Uterus (tissue), 4 donors: ENCODE measurements around the gene ZNF800. TPM values are rescaled to one million over a fixed set of nuclear protein-coding genes. Genes with fewer than 3 reads are reported as not detected.

Source experiments
- DNase-seq, 2 donors: peaks; one replicate each; pipeline ENCODE4 v3.0.0-alpha.2; 2019 to 2020
- H3K27ac ChIP-seq, 2 donors: fragments of 200-600 bp; sonication (generic); 1 replicate in 1 of 2; 2 replicates in 1 of 2; pipeline ENCODE4 v1.5.1; 2016 to 2018
- H3K27me3 ChIP-seq, 2 donors: fragments of 200-600 bp; sonication (generic); one replicate each; pipeline ENCODE4 v1.5.1; 2018 to 2019; ENCODE audit warnings: control low read depth in 1 of 2
- H3K36me3 ChIP-seq, 2 donors: fragments of 200-600 bp; sonication (generic); one replicate each; pipeline ENCODE4 v1.5.1; 2019; ENCODE audit warnings: control low read depth in 1 of 2
- H3K4me1 ChIP-seq, 2 donors: fragments of 200-600 bp; sonication (generic); one replicate each; pipeline ENCODE4 v1.5.1; 2018 to 2019; ENCODE audit warnings: control low read depth in 1 of 2
- H3K4me3 ChIP-seq, 2 donors: fragments of 200-600 bp; sonication (generic); 1 replicate in 1 of 2; 2 replicates in 1 of 2; pipeline ENCODE4 v1.5.1; 2018 to 2019; ENCODE audit warnings: mild to moderate bottlenecking in 1 of 2
- H3K9me3 ChIP-seq, 2 donors: fragments of 200-600 bp; sonication (generic); one replicate each; pipeline ENCODE4 v1.5.1; 2019; ENCODE audit warnings: control low read depth in 1 of 2
- CTCF ChIP-seq, 4 experiments: fragments of 200-600 bp in 2 of 4; fragments of 450-650 bp in 2 of 4; sonication (generic) in 2 of 4; IDR thresholded peaks; one replicate each; pipeline ENCODE4 v1.5.1; 2016 to 2019; ENCODE audit warnings: antibody characterized with exemption in 4 of 4, mild to moderate bottlenecking in 2 of 4, moderate library complexity in 1 of 4
- POLR2A ChIP-seq, 2 donors: fragments of 450-650 bp; IDR thresholded peaks; one replicate each; pipeline ENCODE4 v1.6.1; 2016; ENCODE audit warnings: antibody characterized with exemption in 2 of 2, mild to moderate bottlenecking in 1 of 2, moderate library complexity in 1 of 2
- intact Hi-C: fragments of 100-400 bp; cut with DNase I; formaldehyde crosslinking; loops from one replicate; pipeline ENCODE4 v1.15.1; 2023; ENCODE audit warnings: low total_unique reads
- total RNA-seq, 4 donors: library from RNA; depleted of rRNA in 3 of 4; stranded (reverse); fragments of >200 nt in 3 of 4; gene quantifications; one replicate each; pipeline versions ENCODE4 v1.1.0 to v1.2.4, GENCODE V29; 2014 to 2023
- donor health status: DM: yes; HTN: yes; CAD: no.

ZNF800 gene
- total RNA-seq, 4 donors from 2014 or later = 19.7 to 49.1 (median 40.1) TPM

GRCh38 chr7:127337581-127337980, 54.9 kb downstream of the ZNF800 start:
- no peak overlapping the region for H3K27ac ChIP-seq
- intact Hi-C loops = no loop called here
- H3K4me3 ChIP-seq = no peak overlapping the region
- no peak for TF ChIP-seq CTCF (IDR thresholded peaks at IDR 0.05)
- TF ChIP-seq POLR2A (IDR thresholded peaks at IDR 0.05) = no peak
- no peak for DNase-seq
- no peaks in the 10 kb centered on the region for H3K9me3 ChIP-seq
- H3K4me1 ChIP-seq = no peaks in the 10 kb centered on the region
- H3K36me3 ChIP-seq = no peaks in the 10 kb centered on the region
- no peaks in the 10 kb centered on the region for H3K27me3 ChIP-seq

DNA sequence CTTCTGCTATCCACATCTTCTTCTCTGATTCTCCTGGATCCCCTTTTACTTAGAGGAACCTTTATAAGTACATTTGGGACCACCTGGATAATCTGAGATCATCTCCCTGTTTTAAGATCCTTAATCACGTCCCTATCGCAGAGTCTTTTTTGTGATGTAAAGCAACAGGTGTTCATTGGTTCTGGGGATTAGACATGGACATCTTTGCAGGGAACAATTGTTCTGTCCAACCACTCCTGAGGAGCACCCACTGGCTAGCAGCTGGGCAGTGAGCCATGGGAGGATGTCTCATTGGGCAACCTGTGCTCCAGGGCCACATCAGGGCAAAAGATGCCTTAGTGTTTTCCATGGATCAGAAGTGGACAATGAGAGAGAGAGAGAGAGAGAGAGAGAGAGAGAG, 56.0 kb downstream of the ZNF800 start:
- intact Hi-C loops = no loop called here
- TF ChIP-seq POLR2A (IDR thresholded peaks at IDR 0.05) = no peak
- no peak for TF ChIP-seq CTCF (IDR thresholded peaks at IDR 0.05)
- Histone ChIP-seq H3K27ac (no peak overlapping the region), H3K36me3 (no peaks in the 10 kb centered on the region), H3K4me3 (no peak overlapping the region), H3K27me3 (no peaks in the 10 kb centered on the region), H3K9me3 (no peaks in the 10 kb centered on the region), H3K4me1 (no peaks in the 10 kb centered on the region)
- no peak for DNase-seq

- TF ChIP-seq CTCF (IDR thresholded peaks at IDR 0.05) = no peak
- TF ChIP-seq POLR2A (IDR thresholded peaks at IDR 0.05) = no peak
- DNase-seq = no peak
- H3K27ac ChIP-seq = no peak overlapping the region
- no peaks in the 10 kb centered on the region for H3K27me3 ChIP-seq
- no peaks in the 10 kb centered on the region for H3K36me3 ChIP-seq
- no peaks in the 10 kb centered on the region for H3K4me1 ChIP-seq
- no peaks in the 10 kb centered on the region for H3K9me3 ChIP-seq
- H3K4me3 ChIP-seq = no peak overlapping the region
- intact Hi-C loops = no loop called here
Observed at GRCh38 chr7:127332880-127333279, 59.6 kb downstream of the ZNF800 start.

DNA sequence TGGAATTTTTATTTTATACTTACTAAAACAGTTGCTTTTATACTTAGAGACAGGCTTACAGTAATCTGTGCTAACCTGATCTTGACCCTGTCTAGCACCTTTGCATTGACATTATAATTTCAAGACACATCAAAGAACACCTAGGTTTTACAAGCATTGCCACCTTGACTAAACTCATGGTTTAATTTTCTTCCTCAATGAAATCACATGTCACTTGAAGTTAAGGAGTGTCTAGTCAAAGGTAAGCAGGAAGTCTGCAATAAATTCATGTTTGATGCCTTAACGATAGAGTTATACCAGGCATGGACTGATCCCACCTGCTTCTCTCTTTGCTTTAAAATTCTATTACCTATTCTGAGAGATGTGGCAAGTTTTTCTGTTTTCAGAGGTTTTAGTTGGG, 62.4 kb downstream of the ZNF800 start:
- no peaks in the 10 kb centered on the region for H3K4me1 ChIP-seq
- no peak for DNase-seq
- H3K9me3 ChIP-seq = no peaks in the 10 kb centered on the region
- H3K36me3 ChIP-seq = no peaks in the 10 kb centered on the region
- no peak overlapping the region for H3K4me3 ChIP-seq
- H3K27ac ChIP-seq = no peak overlapping the region
- TF ChIP-seq CTCF (IDR thresholded peaks at IDR 0.05) (no peak), POLR2A (IDR thresholded peaks at IDR 0.05) (no peak)
- intact Hi-C loops = no loop called here
- no peaks in the 10 kb centered on the region for H3K27me3 ChIP-seq

DNA sequence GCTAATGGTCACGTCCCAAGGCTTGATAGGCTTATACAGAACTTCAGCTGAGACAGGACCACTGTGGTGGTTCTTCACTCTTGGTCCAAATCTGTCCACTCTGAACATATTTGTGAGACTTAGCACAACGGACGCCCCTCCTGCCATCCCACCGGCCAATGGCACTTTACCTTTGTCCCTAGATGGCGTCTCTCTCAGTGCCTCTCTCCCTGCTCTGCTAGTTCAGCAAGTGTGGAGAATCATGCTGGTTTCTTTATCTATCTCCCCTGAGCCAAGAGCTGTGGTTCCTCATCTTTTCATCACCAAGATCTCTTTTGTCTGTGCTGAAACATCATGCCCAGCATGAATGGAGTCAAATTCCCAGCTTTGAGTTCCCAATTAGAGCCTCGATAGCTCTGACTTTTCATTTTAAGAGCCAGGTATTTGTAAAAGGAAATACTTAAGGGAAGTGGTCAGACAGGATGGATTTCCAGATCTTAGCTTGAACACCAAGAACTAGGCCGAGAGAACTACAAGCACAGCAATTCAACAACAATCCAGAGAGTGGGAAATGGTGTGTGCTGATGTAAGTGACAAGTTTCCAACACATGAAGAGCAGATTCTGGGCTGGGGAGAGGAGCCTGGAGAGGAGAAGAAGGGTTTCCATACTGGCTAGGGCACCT, 69.5 kb downstream of the ZNF800 start:
- TF ChIP-seq POLR2A (IDR thresholded peaks at IDR 0.05) (no peak), CTCF (IDR thresholded peaks at IDR 0.05) (no peak)
- Histone ChIP-seq H3K27ac (no peak overlapping the region), H3K9me3 (no peaks in the 10 kb centered on the region), H3K36me3 (no peaks in the 10 kb centered on the region), H3K4me3 (no peak overlapping the region), H3K4me1 (no peaks in the 10 kb centered on the region), H3K27me3 (no peaks in the 10 kb centered on the region)
- DNase-seq = no peak
- intact Hi-C loops = no loop called here
